Measurements from ENCODE around the gene ACTR6.

The ACTR6 gene

GRCh38 chr12:100267603-100268281 lies 67.1 kb downstream of the ACTR6 start:
- no peak for FAIRE-seq

DNA sequence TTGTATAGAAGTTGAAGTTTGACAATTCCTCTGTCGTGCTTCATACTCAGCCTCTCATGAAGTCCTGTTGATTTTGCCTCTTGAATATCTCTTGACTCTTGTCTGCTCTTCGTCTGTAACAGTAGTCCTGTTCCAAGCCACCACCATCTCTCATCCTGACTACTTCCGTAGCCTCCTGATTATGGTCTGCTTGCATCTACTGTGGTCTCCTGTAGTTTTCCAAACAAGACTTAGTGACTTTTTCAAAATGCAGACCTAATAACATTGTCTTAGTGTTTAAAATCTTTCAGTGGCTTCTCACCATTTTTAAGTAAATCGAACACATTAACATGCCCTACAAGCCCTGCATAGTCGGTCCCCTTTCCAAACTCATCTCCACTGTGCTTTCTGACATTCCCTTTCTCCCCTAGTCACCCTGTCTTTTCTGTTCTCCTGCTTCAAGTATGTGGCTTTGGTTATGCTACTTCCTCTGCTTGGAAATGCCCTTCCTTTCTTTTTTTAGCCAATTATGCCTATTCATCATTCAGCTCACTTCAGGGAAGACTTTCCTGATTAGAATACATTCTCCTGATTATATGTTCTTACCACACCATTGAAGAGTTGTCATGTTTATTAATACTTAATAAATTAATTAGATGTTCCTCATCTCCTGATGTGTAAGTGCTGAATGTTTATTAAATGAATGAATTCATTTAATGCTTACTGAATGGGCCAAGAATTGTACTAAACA lies 68.4 kb downstream of the ACTR6 start:
- no peak for FAIRE-seq

- no peak for FAIRE-seq
Observed at GRCh38 chr12:100273782-100274181, 73.2 kb downstream of the ACTR6 start.
